ENCODE data around the gene LDLRAD2. TPM values are rescaled to one million over a fixed set of nuclear protein-coding genes. Genes with fewer than 3 reads are reported as not detected.

LDLRAD2 gene
- total RNA-seq, 1 experiment from 2014 or later: not detected

- Mint-ChIP-seq H3K4me3 (ENCODE audit: unreplicated experiment) (no peak overlapping the region), H3K27me3 (ENCODE audit: insufficient read depth, unreplicated experiment) (no peaks in the 10 kb centered on the region), H3K9me3 (ENCODE audit: unreplicated experiment) (no peaks in the 10 kb centered on the region), H3K4me1 (ENCODE audit: insufficient read depth, unreplicated experiment) (no peaks in the 10 kb centered on the region), H3K36me3 (ENCODE audit: insufficient read depth, unreplicated experiment) (peaks cover 73% of the 10 kb centered on the region), H3K27ac (ENCODE audit: low read depth, unreplicated experiment) (no peak overlapping the region)
- ChIA-PET POLR2A (no interaction called here), CTCF (no interaction called here)
- intact Hi-C loops (cut with micrococcal nuclease): no loop called here
- no peak for DNase-seq (ENCODE audit: unreplicated experiment)
- no peak for TF ChIP-seq CTCF (IDR thresholded peaks at IDR 0.05; ENCODE audit: unreplicated experiment)
- BruUV-seq (replicated peaks): no TSS peak
Observed at GRCh38 chr1:21842606-21843162, 30.6 kb downstream of the LDLRAD2 start.

DNA sequence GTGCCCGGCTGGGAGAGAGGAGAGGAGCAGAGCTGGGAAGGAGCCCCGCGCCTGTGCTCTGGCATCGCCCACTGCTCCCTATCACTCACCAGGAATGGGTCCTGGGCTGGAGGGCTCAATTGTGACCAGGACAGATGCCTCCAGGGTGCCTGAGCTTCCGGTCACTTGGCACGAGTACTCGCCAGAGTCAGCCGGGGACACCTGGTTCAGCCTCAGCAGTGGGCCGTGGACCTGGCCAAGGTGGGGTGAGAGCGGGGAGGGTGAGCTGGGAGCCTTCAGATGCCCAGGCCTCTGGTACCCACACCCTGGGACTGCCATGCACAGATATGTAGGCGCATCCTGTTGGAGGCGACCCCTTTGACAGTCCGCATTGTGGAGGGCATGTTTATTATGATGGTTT is 31.1 kb downstream of the LDLRAD2 start:
- ChIA-PET POLR2A (no interaction called here), CTCF (no interaction called here)
- Mint-ChIP-seq H3K27me3 (ENCODE audit: insufficient read depth, unreplicated experiment) (no peaks in the 10 kb centered on the region), H3K9me3 (ENCODE audit: unreplicated experiment) (no peaks in the 10 kb centered on the region), H3K36me3 (ENCODE audit: insufficient read depth, unreplicated experiment) (peaks cover 68% of the 10 kb centered on the region), H3K4me1 (ENCODE audit: insufficient read depth, unreplicated experiment) (no peaks in the 10 kb centered on the region), H3K27ac (ENCODE audit: low read depth, unreplicated experiment) (no peak overlapping the region), H3K4me3 (ENCODE audit: unreplicated experiment) (no peak overlapping the region)
- no TSS peak for BruUV-seq (replicated peaks)
- intact Hi-C loops (cut with micrococcal nuclease): no loop called here
- no peak for TF ChIP-seq CTCF (IDR thresholded peaks at IDR 0.05; ENCODE audit: unreplicated experiment)
- no peak for DNase-seq (ENCODE audit: unreplicated experiment)

DNA sequence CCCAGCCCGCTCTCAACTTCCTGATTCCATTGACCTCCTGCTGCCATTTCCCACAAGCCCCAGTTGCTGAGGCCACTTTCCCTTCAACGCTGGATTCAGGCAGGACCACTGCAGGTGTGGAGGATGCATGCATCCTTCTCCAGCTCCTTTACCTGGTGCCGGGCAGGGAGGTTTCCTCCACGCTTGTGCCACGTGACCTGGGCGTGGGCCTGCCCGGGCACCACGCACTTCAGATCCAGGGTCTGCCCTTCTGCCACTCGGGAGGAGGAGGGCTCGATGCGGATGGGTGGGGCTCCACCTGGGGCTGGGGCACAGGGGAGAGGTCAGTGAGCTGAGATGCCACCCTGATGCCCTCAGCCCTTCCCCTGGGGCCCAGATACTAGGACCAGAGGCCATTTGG is 31.9 kb downstream of the LDLRAD2 start:
- Mint-ChIP-seq H3K27me3 (ENCODE audit: insufficient read depth, unreplicated experiment) (no peaks in the 10 kb centered on the region), H3K4me1 (ENCODE audit: insufficient read depth, unreplicated experiment) (no peaks in the 10 kb centered on the region), H3K27ac (ENCODE audit: low read depth, unreplicated experiment) (no peak overlapping the region), H3K4me3 (ENCODE audit: unreplicated experiment) (no peak overlapping the region), H3K36me3 (ENCODE audit: insufficient read depth, unreplicated experiment) (peaks cover 66% of the 10 kb centered on the region), H3K9me3 (ENCODE audit: unreplicated experiment) (no peaks in the 10 kb centered on the region)
- BruUV-seq (replicated peaks): no TSS peak
- POLR2A ChIA-PET: interaction anchor here (0.6 kb wide), 1 partner anchor 18 kb away, joined by 3 read pairs; no protein-coding TSS in a partner anchor
- intact Hi-C loops (cut with micrococcal nuclease): no loop called here
- no peak for DNase-seq (ENCODE audit: unreplicated experiment)
- CTCF ChIA-PET: no interaction called here
- no peak for TF ChIP-seq CTCF (IDR thresholded peaks at IDR 0.05; ENCODE audit: unreplicated experiment)

GRCh38 chr1:21845646-21846641 is 33.9 kb downstream of the LDLRAD2 start:
- POLR2A ChIA-PET: no interaction called here
- Mint-ChIP-seq H3K4me1 (ENCODE audit: insufficient read depth, unreplicated experiment) (no peaks in the 10 kb centered on the region), H3K27ac (ENCODE audit: low read depth, unreplicated experiment) (no peak overlapping the region), H3K4me3 (ENCODE audit: unreplicated experiment) (no peak overlapping the region), H3K9me3 (ENCODE audit: unreplicated experiment) (no peaks in the 10 kb centered on the region), H3K36me3 (ENCODE audit: insufficient read depth, unreplicated experiment) (peaks cover 61% of the 10 kb centered on the region), H3K27me3 (ENCODE audit: insufficient read depth, unreplicated experiment) (no peaks in the 10 kb centered on the region)
- no peak for TF ChIP-seq CTCF (IDR thresholded peaks at IDR 0.05; ENCODE audit: unreplicated experiment)
- DNase-seq (ENCODE audit: unreplicated experiment): no peak
- no TSS peak for BruUV-seq (replicated peaks)
- CTCF ChIA-PET: no interaction called here
- intact Hi-C loops (cut with micrococcal nuclease): no loop called here
